OCI-LY3 (cell line): ENCODE measurements around the gene KLK11.

Experiments
- H2AFZ ChIP-seq: fragments of 200-600, 300-600 bp; shearing (Covaris generic); 2 replicates; pipeline ENCODE4 v1.6.0; 2014; ENCODE audit warnings: antibody characterized with exemption, low read depth, low read length
- H3K27ac ChIP-seq: fragments of 200-600, 300-600 bp; sonication (generic); 2 replicates; pipeline ENCODE4 v1.5.1; 2014; ENCODE audit warnings: mild to moderate bottlenecking, low read length, moderate library complexity, mixed read lengths
- H3K27me3 ChIP-seq: fragments of 200-600, 300-600 bp; sonication (generic); 2 replicates; pipeline ENCODE4 v1.6.1; 2014; ENCODE audit warnings: low read depth, low read length, mixed read lengths
- H3K36me3 ChIP-seq: fragments of 200-600, 300-600 bp; sonication (generic); replicated peaks from 2 replicates; pipeline ENCODE3; 2014; ENCODE audit warnings: low read depth, low read length, mixed read lengths
- H3K4me1 ChIP-seq: fragments of 300-600, 200-600 bp; sonication (generic); 2 replicates; pipeline ENCODE4 v1.6.1; 2014; ENCODE audit warnings: low read length, mixed read lengths
- H3K4me2 ChIP-seq: fragments of 200-600, 300-600 bp; sonication (generic); 2 replicates; pipeline ENCODE4 v1.6.1; 2014; ENCODE audit warnings: low read length, mixed read lengths
- H3K4me3 ChIP-seq: fragments of 300-600, 200-600 bp; sonication (generic); 2 replicates; pipeline ENCODE4 v1.5.1; 2014; ENCODE audit warnings: antibody characterized with exemption, mild to moderate bottlenecking, low read length, moderate library complexity
- H3K79me2 ChIP-seq: fragments of 300-600, 200-600 bp; shearing (Covaris generic); 2 replicates; pipeline ENCODE4 v1.6.1; 2014; ENCODE audit warnings: mild to moderate bottlenecking, low read length, mixed read lengths
- H3K9ac ChIP-seq: fragments of 300-600, 200-600 bp; shearing (Covaris generic); 2 replicates; pipeline ENCODE4 v1.6.0; 2014; ENCODE audit warnings: mild to moderate bottlenecking, low read length, moderate library complexity
- H3K9me3 ChIP-seq: fragments of 200-600, 300-600 bp; shearing (Covaris generic); 2 replicates; pipeline ENCODE4 v1.6.1; 2014; ENCODE audit warnings: low read length, mixed read lengths; ENCODE audit not compliant: insufficient read depth
- H4K20me1 ChIP-seq: fragments of 200-600, 300-600 bp; sonication (generic); 2 replicates; pipeline ENCODE4 v1.6.1; 2016; ENCODE audit warnings: low read length, mixed read lengths; ENCODE audit not compliant: insufficient read depth
- EZH2phosphoT487 ChIP-seq: fragments of 200-600 bp; shearing (Covaris generic); IDR thresholded peaks from 2 replicates; pipeline ENCODE4 v1.6.1; 2018; ENCODE audit warnings: antibody characterized with exemption, mixed run types, low read depth
- TF ChIP-seq, protein P1 (sequence below): fragments of 200-600, 300-600 bp; sonication (generic); IDR thresholded peaks from 2 replicates; pipeline ENCODE4 v1.5.1; 2014; ENCODE audit warnings: antibody characterized with exemption, low read length, low read depth

The KLK11 gene

DNA sequence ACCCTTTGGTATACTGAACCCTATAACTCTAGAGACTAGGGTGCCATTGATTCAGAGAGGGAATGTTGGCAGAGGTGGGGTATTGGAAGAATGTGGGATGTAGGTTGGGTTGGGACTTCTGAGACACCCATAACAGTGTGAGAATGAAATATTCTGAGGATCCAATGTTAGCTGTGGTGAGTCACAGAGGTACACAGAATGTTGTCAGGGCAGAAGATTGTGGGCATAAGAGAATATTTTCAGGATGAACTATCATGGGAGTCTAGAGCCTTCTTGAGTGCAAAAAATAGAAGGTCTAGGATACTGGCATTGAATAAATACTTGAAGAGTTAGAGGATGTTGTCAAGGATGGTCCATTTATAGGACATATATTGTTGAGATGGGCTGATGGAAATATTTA lies 29.4 kb upstream of the KLK11 start:
- no peak overlapping the region for H3K9ac ChIP-seq

DNA sequence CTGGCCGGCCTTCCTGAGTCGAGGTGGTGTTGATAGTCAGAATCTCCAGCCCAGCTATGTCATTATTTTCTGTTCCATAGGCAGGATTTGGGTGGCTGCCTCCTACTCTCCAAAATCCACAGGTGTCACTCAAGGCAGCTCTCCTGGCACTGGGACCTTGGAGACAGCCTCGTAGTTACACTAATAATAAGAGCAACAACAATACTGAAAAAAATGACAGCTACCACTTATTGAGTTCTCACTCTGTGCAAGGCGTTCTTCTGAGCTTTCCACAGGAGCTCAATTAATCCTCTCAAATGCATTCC lies 20.6 kb upstream of the KLK11 start:
- Histone ChIP-seq H3K79me2 (no peaks in the 10 kb centered on the region), H4K20me1 (no peaks in the 10 kb centered on the region), H3K4me1 (no peaks in the 10 kb centered on the region), H3K9ac (no peak overlapping the region), H3K9me3 (no peaks in the 10 kb centered on the region), H2AFZ (no peak overlapping the region), H3K4me3 (no peak overlapping the region), H3K36me3 (no peaks in the 10 kb centered on the region), H3K27ac (no peak overlapping the region), H3K27me3 (peaks cover 9% of the 10 kb centered on the region; the same call in 1 of the 2 replicates), H3K4me2 (no peak overlapping the region)
- TF ChIP-seq EZH2phosphoT487, result no peak
- TF ChIP-seq, protein P1, sequence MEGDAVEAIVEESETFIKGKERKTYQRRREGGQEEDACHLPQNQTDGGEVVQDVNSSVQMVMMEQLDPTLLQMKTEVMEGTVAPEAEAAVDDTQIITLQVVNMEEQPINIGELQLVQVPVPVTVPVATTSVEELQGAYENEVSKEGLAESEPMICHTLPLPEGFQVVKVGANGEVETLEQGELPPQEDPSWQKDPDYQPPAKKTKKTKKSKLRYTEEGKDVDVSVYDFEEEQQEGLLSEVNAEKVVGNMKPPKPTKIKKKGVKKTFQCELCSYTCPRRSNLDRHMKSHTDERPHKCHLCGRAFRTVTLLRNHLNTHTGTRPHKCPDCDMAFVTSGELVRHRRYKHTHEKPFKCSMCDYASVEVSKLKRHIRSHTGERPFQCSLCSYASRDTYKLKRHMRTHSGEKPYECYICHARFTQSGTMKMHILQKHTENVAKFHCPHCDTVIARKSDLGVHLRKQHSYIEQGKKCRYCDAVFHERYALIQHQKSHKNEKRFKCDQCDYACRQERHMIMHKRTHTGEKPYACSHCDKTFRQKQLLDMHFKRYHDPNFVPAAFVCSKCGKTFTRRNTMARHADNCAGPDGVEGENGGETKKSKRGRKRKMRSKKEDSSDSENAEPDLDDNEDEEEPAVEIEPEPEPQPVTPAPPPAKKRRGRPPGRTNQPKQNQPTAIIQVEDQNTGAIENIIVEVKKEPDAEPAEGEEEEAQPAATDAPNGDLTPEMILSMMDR, result no peak

More for the DNA sequence above, 29.4 kb upstream of the KLK11 start:
- no peak overlapping the region for H2AFZ ChIP-seq
- H3K9me3 ChIP-seq, result no peaks in the 10 kb centered on the region
- H3K4me3 ChIP-seq, result no peak overlapping the region
- H3K4me2 ChIP-seq, result no peak overlapping the region
- H3K27ac ChIP-seq, result no peak overlapping the region
- no peaks in the 10 kb centered on the region for H4K20me1 ChIP-seq
- H3K79me2 ChIP-seq, result no peaks in the 10 kb centered on the region
- H3K36me3 ChIP-seq, result no peaks in the 10 kb centered on the region
- H3K27me3 ChIP-seq, result peaks cover 54% of the 10 kb centered on the region
- H3K4me1 ChIP-seq, result no peaks in the 10 kb centered on the region
- TF ChIP-seq, protein P1, result no peak
- no peak for TF ChIP-seq EZH2phosphoT487

DNA sequence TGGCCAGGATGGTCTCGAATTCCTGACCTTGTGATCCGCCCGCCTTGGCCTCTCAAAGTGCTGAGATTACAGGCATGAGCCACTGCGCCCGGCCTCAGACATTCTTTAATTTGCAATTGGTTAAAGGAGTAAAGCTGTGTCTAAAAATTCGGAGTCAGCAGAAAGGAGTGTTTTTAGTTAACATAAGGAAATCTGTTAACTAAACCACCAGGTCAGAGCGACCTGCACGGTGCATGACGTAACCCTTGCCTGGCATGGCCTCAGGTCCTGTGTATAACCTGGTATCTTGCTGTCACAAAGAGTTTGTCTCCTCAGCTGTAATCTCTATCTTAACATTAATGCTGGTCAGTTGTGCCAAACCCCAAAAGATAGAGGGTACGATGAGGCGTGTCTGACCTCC lies 17.9 kb upstream of the KLK11 start:
- no peak for TF ChIP-seq EZH2phosphoT487
- H3K4me2 ChIP-seq, result no peak overlapping the region
- no peaks in the 10 kb centered on the region for H3K9me3 ChIP-seq
- H2AFZ ChIP-seq, result no peak overlapping the region
- no peaks in the 10 kb centered on the region for H4K20me1 ChIP-seq
- H3K36me3 ChIP-seq, result no peaks in the 10 kb centered on the region
- no peak overlapping the region for H3K9ac ChIP-seq
- no peak overlapping the region for H3K4me3 ChIP-seq
- H3K79me2 ChIP-seq, result no peaks in the 10 kb centered on the region
- no peak overlapping the region for H3K27ac ChIP-seq
- no peaks in the 10 kb centered on the region for H3K4me1 ChIP-seq
- H3K27me3 ChIP-seq, result peaks cover 7% of the 10 kb centered on the region; the same call in 1 of the 2 replicates

DNA sequence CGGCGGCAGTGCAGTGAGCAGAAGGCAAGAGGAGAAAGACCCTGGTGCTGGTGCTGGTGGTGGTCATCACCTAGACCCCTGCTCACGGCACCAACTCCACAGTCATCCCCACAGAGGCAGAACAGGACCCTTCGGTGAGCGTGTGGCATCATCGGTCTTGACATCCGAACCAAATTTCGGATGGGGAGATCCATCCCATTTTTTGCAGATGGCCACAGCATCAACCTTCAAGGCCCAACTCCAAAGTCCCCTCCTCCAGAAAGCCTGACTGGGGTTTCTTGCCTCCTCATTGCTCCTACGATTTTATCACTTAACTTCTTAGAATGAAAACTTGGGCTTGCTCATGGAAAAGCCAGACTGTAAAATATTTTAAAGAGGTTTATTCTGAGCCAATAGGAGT lies 17.1 kb upstream of the KLK11 start:
- no peaks in the 10 kb centered on the region for H3K79me2 ChIP-seq
- no peak overlapping the region for H3K4me2 ChIP-seq
- H3K9me3 ChIP-seq, result no peaks in the 10 kb centered on the region
- no peak overlapping the region for H2AFZ ChIP-seq
- H3K9ac ChIP-seq, result no peak overlapping the region
- H3K27ac ChIP-seq, result no peak overlapping the region
- TF ChIP-seq, protein P1, result no peak
- no peaks in the 10 kb centered on the region for H3K36me3 ChIP-seq
- no peaks in the 10 kb centered on the region for H4K20me1 ChIP-seq
- H3K27me3 ChIP-seq, result 0 out of 2 replicates have a peak, but pooled peaks cover 4% of the 10 kb centered on the region
- H3K4me1 ChIP-seq, result no peaks in the 10 kb centered on the region
- no peak overlapping the region for H3K4me3 ChIP-seq

DNA sequence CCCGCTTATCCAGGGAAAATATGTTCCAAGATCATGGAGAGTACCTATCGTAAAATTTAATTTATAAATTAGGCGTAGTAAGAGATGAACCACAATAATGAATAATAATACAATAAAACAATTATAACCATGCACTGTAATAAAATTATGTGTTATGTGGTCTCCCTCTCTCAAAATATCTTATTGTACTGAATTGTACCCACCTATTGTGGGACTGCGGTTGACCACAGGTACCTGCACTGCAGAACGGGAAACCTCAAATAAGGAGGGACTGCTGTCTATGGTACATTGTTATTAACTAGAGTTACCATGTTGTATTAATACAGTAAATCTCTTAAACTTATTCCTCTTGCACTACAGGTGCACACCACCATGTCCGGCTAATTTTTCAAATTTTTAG lies 13.7 kb upstream of the KLK11 start:
- H3K4me3 ChIP-seq, result no peak overlapping the region
- H2AFZ ChIP-seq, result no peak overlapping the region
- H3K27me3 ChIP-seq, result peaks cover 4% of the 10 kb centered on the region; the same call in 1 of the 2 replicates
- H3K79me2 ChIP-seq, result no peaks in the 10 kb centered on the region
- H3K4me1 ChIP-seq, result no peaks in the 10 kb centered on the region
- no peak overlapping the region for H3K4me2 ChIP-seq
- no peaks in the 10 kb centered on the region for H4K20me1 ChIP-seq
- H3K9ac ChIP-seq, result no peak overlapping the region
- H3K27ac ChIP-seq, result no peak overlapping the region
- TF ChIP-seq EZH2phosphoT487, result no peak
- TF ChIP-seq, protein P1, result no peak
- H3K36me3 ChIP-seq, result no peaks in the 10 kb centered on the region
- H3K9me3 ChIP-seq, result no peaks in the 10 kb centered on the region
